ENCODE data around the gene KIAA0513.
A peak's percentile ranks its signal among the peaks of the same experiment; 100 is the strongest.

KIAA0513 gene

DNA sequence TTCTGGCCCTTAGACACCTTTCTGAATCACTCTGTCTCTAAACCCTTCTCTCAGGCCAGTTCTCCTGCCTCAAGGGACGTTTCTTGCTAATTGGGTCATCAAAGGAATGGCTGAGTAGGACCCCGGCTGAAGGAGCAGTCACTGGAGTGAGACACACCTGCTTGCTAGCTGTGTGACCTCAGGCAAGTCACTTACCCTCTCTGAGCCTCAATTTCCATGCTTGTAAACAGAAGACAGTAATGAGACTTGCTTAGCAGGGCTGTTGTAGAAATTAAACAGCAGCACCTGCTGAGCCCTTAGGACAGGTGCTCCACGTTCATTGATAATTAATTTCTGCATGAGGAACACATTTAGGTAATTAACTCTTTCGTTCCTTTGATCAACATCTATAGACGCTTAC lies 77.9 kb downstream of the KIAA0513 start:
- no peak for DNase-seq
- TF ChIP-seq, protein P1, sequence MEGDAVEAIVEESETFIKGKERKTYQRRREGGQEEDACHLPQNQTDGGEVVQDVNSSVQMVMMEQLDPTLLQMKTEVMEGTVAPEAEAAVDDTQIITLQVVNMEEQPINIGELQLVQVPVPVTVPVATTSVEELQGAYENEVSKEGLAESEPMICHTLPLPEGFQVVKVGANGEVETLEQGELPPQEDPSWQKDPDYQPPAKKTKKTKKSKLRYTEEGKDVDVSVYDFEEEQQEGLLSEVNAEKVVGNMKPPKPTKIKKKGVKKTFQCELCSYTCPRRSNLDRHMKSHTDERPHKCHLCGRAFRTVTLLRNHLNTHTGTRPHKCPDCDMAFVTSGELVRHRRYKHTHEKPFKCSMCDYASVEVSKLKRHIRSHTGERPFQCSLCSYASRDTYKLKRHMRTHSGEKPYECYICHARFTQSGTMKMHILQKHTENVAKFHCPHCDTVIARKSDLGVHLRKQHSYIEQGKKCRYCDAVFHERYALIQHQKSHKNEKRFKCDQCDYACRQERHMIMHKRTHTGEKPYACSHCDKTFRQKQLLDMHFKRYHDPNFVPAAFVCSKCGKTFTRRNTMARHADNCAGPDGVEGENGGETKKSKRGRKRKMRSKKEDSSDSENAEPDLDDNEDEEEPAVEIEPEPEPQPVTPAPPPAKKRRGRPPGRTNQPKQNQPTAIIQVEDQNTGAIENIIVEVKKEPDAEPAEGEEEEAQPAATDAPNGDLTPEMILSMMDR (IDR thresholded peaks at IDR 0.05; ENCODE audit: low read depth, low read length): no peak
- Histone ChIP-seq H3K4me3 (ENCODE audit: low read depth, low read length) (no peak overlapping the region), H3K36me3 (no peaks in the 10 kb centered on the region), H3K4me1 (no peaks in the 10 kb centered on the region), H3K27me3 (no peaks in the 10 kb centered on the region), H3K9me3 (no peaks in the 10 kb centered on the region)

DNA sequence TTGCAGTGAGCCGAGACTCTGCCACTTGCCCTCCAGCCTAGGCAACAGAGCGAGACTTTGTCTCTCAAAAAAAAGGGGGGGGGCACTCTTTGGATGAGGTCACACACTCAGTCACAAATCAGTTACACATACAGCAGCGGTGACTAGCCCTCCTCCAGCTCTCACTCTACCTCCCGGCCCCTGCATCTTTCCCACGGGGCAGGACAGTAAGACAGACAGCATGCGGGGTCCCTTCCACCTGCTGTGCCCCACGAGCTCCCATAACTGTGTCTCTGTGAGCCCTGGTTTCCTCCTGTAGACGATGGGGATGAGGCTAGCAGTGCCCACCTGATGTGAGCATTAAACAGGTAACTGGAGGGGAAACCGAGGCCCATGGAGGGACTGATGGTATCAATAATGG lies 79.5 kb downstream of the KIAA0513 start:
- DNase-seq: no peak
- Histone ChIP-seq H3K4me1 (peaks cover under 1% of the 10 kb centered on the region; the same call in 1 of the 2 replicates), H3K27me3 (no peaks in the 10 kb centered on the region), H3K9me3 (no peaks in the 10 kb centered on the region), H3K36me3 (no peaks in the 10 kb centered on the region), H3K4me3 (ENCODE audit: low read depth, low read length) (no peak overlapping the region)
- TF ChIP-seq, protein P1 (IDR thresholded peaks at IDR 0.05; ENCODE audit: low read depth, low read length): no peak

DNA sequence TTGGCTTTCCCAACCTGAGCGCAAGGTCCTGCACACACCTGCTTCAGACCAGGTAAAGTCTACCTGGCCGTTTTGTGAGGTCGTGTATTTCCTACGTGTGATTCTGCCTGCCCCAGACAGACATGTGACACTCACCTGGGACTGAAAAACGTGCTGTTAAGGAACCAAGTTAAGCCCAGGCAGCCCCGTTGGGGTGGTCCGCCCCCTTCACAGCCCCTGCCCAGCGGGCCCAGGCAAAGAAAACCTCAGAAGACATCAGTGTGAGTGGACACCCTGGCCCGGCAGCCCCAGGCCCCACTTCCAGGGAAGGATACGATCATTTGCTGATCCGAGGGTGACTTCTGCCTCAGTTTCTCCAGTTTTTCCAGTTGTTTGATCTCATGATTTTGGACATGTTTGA lies 79.9 kb downstream of the KIAA0513 start:
- Histone ChIP-seq H3K27me3 (no peaks in the 10 kb centered on the region), H3K4me3 (ENCODE audit: low read depth, low read length) (no peak overlapping the region), H3K36me3 (no peaks in the 10 kb centered on the region), H3K4me1 (peaks cover 5% of the 10 kb centered on the region), H3K9me3 (no peaks in the 10 kb centered on the region)
- TF ChIP-seq, protein P1 (IDR thresholded peaks at IDR 0.05; ENCODE audit: low read depth, low read length): no peak
- DNase-seq: no peak

DNA sequence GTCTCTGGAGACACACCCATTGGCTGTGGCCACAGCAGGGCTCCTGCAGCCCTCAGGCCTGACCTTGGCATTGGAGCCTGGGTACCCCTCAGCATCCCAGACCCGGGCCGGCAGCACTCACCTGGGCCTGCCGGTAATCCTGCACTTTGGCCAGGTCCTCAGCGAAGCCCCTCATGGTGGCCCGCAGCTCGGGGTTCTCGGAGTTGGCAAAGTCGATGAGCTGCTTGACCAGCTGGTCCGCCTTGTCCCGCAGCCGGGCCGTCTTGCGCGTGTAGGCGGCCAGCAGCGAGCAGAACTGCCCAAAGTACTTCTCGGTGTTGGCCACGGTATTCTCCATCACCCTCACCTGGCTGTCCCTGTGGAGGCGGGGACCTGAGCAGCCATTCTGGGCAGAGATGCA lies 82.5 kb downstream of the KIAA0513 start:
- no peaks in the 10 kb centered on the region for H3K9me3 ChIP-seq
- TF ChIP-seq, protein P1 (IDR thresholded peaks at IDR 0.05; ENCODE audit: low read depth, low read length): no peak
- DNase-seq: no peak
- no peaks in the 10 kb centered on the region for H3K27me3 ChIP-seq
- H3K4me1 ChIP-seq: peaks cover 6% of the 10 kb centered on the region
- H3K4me3 ChIP-seq (ENCODE audit: low read depth, low read length): no peak overlapping the region
- H3K36me3 ChIP-seq: no peaks in the 10 kb centered on the region

DNA sequence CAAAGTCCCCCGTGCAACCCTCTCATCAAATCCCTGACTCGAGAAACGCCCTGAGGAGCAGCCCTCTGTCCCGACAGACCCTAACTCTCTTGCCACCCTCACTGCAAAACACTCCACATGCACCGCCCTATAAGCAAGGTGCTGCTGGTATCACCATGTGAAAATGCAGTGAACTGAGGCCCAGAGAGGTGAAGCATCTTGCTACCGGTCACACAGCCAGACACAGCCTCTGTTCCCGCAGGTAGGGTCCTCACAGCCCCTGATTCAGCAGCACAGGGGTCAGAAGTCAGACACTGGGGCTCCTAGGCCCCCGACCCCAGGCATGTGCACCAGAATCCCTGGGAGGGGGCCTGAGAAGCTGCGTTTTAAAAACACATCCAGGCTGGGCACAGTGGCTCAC lies 83.6 kb downstream of the KIAA0513 start:
- no peaks in the 10 kb centered on the region for H3K27me3 ChIP-seq
- H3K9me3 ChIP-seq: no peaks in the 10 kb centered on the region
- H3K4me3 ChIP-seq (ENCODE audit: low read depth, low read length): no peak overlapping the region
- H3K36me3 ChIP-seq: no peaks in the 10 kb centered on the region
- TF ChIP-seq, protein P1 (IDR thresholded peaks at IDR 0.05; ENCODE audit: low read depth, low read length): no peak
- peaks cover 6% of the 10 kb centered on the region for H3K4me1 ChIP-seq
- no peak for DNase-seq

GRCh38 chr16:85112364-85112763 lies 84.8 kb downstream of the KIAA0513 start, which contains the start of gene CIBAR2:
TSS of gene CIBAR2 (minus strand) at chr16:85112472. CDS start at chr16:85112352, 120 bp downstream.
- Histone ChIP-seq H3K4me1 (peaks cover 6% of the 10 kb centered on the region), H3K9me3 (no peaks in the 10 kb centered on the region), H3K27me3 (no peaks in the 10 kb centered on the region), H3K36me3 (no peaks in the 10 kb centered on the region), H3K4me3 (ENCODE audit: low read depth, low read length) (no peak within 1 kb of the TSS)
- TF ChIP-seq, protein P1 (IDR thresholded peaks at IDR 0.05; ENCODE audit: low read depth, low read length): no peak
- DNase-seq: peak; percentile 78
